AG04450 (cell line): Measurements from ENCODE around the gene ARHGAP18. TPM values are rescaled to one million over a fixed set of nuclear protein-coding genes. Genes with fewer than 3 reads are reported as not detected.

Source experiments
- CTCF ChIA-PET: fragments of 300-600, 350-600 bp; formaldehyde crosslinking; extraction: SDS; loops from one replicate; lab custom pipeline; 2022; ENCODE audit warnings: antibody characterized with exemption, inconsistent platforms; lab: Charles Lee
- POLR2A ChIA-PET: fragments of 350-600 bp; formaldehyde crosslinking; extraction: SDS; loops from one replicate; lab custom pipeline; 2021; ENCODE audit warnings: antibody characterized with exemption, inconsistent platforms; lab: Yijun Ruan, JAX
- DNase-seq: peaks from one replicate; pipeline ENCODE4 v3.0.0-alpha.2; 2011; ENCODE audit warnings: low read depth, low spot score
- H3K27ac ChIP-seq: one replicate; pipeline ENCODE4 v1.5.1; 2012; ENCODE audit warnings: low read depth, low read length, control low read depth
- H3K27me3 ChIP-seq: one replicate; pipeline ENCODE4 v1.6.0; 2012; ENCODE audit warnings: low read length; ENCODE audit not compliant: control insufficient read depth, insufficient read depth
- H3K4me3 ChIP-seq: 2 replicates; pipeline ENCODE4 v1.5.1; 2011; ENCODE audit warnings: mild to moderate bottlenecking, low read depth, low read length, control low read depth
- H3K9me3 ChIP-seq: 2 replicates; pipeline ENCODE4 v1.5.1; 2012; ENCODE audit warnings: low read length; ENCODE audit not compliant: control insufficient read depth, insufficient read depth
- polyA plus RNA-seq: library from polyadenylated mRNA; depleted of rRNA; stranded (reverse); fragments of >200 nt; gene quantifications from 2 replicates; pipeline ENCODE4 v1.2.3, GENCODE V29; 2011
- TF ChIP-seq, protein P1 (sequence below): IDR thresholded peaks from 2 replicates; pipeline ENCODE4 v1.5.1; 2011; ENCODE audit warnings: low read depth, low read length, control low read depth, inconsistent platforms

Gene ARHGAP18
- polyA plus RNA-seq, 1 experiment, result 13.9 TPM

DNA sequence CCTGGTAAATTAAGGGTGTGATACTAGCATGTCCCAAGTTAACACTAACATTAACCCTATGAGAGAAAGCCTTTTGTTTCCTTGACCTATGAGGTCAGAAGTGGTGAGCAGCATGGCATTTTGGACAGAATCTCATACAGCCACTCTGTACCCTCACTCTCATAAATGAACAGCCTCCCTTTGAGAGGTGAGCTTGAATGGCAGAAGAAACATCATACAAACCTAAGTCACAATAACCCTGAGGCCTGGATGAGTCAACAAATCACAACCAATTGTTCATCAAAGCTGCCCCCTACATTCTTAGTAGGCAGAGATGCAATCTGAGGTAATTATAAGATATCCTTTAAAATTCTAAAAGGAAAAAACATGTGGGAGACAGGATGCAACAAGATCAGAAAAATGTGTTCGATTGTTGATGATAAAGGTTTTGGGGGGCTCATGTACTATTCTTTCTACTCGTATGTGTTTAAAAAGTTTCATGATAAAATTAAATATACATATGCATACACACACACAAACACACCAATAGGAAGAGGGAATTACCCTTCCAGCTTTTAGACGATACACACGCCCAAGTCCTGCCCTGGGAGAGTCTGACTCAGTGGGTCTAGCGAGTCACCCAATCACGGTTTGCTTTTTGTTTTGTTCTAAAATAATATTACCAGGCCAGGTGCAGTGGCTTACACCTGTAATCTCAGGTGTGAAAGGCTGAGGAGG, 117.3 kb downstream of the ARHGAP18 start:
- Histone ChIP-seq H3K4me3 (no peak overlapping the region), H3K9me3 (no peaks in the 10 kb centered on the region), H3K27me3 (no peaks in the 10 kb centered on the region), H3K27ac (no peak overlapping the region)
- DNase-seq, result no peak
- ChIA-PET CTCF (interaction anchor here (2.6 kb wide), 1 partner anchor 183 kb away, joined by 10 read pairs; no protein-coding TSS in a partner anchor), POLR2A (no interaction called here)
- TF ChIP-seq, protein P1, sequence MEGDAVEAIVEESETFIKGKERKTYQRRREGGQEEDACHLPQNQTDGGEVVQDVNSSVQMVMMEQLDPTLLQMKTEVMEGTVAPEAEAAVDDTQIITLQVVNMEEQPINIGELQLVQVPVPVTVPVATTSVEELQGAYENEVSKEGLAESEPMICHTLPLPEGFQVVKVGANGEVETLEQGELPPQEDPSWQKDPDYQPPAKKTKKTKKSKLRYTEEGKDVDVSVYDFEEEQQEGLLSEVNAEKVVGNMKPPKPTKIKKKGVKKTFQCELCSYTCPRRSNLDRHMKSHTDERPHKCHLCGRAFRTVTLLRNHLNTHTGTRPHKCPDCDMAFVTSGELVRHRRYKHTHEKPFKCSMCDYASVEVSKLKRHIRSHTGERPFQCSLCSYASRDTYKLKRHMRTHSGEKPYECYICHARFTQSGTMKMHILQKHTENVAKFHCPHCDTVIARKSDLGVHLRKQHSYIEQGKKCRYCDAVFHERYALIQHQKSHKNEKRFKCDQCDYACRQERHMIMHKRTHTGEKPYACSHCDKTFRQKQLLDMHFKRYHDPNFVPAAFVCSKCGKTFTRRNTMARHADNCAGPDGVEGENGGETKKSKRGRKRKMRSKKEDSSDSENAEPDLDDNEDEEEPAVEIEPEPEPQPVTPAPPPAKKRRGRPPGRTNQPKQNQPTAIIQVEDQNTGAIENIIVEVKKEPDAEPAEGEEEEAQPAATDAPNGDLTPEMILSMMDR, result no peak

DNA sequence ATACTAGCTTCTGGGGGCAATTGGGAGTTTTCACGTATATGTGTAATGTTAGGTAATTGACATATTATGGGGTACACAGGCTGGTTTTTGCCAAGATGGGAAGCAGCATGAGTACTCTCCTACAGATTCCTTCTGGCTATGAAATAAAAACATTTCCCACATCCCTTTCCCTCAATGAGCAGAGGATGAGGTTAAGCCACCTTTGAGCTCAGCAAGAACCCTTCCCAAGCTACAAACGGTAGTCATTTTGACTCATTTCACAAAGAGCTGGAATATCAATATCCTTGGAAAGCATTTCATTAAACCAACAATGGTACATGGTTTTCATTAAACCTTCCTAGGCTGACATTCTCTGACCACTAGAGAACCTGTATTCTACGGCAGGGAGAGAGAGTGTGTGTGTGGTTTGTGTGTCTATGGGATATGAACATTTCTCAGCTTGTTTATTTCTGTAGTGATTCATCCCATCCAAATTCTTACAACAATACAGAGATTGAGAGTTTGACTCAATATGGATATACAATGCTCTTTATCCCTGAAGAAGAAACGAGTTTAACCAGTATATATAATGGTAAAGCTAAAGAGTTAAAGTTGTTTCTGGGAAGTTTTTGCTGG, 119.5 kb downstream of the ARHGAP18 start:
- H3K27ac ChIP-seq, result no peak overlapping the region

DNA sequence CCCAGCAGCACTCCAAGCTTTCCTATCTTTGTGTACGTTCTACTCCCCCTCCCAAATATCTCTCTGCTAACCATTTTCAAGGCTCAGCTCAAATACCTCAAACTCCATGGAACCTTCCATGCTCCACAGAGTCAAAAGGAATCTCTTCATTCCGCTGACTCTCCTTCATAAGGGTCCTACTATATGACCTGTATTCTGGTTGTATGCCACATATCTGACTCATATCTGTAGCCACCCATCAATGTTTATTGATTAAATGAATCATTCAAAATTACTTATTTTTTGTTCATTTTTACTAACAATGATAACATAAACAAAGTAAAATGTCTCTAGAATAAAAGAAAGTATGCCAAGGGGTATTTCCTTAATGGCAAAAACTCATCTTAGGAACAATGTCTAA, 123.2 kb downstream of the ARHGAP18 start:
- no peak for DNase-seq
- Histone ChIP-seq H3K27me3 (no peaks in the 10 kb centered on the region), H3K9me3 (no peaks in the 10 kb centered on the region), H3K4me3 (no peak overlapping the region), H3K27ac (peak overlapping the region; percentile 47)
- CTCF ChIA-PET, result interaction anchor here (1.5 kb wide), 1 partner anchor 11 kb away, joined by 8 read pairs; no protein-coding TSS in a partner anchor
- TF ChIP-seq, protein P1, result no peak
- POLR2A ChIA-PET, result no interaction called here

More for the DNA sequence above, 119.5 kb downstream of the ARHGAP18 start:
- DNase-seq, result peak; percentile 90
- CTCF ChIA-PET, result interaction anchor here (0.7 to 3.1 kb wide), 6 partner anchors 8 to 431 kb away, joined by 3 to 14 read pairs (median 6); no protein-coding TSS in a partner anchor
- POLR2A ChIA-PET, result interaction anchor here (0.6 to 1.0 kb wide), 2 partner anchors 89 to 100 kb away, joined by 3 read pairs; no protein-coding TSS in a partner anchor
- TF ChIP-seq, protein P1, result no peak; the same call in 1 of the 2 replicates
- H3K9me3 ChIP-seq, result no peaks in the 10 kb centered on the region
- no peaks in the 10 kb centered on the region for H3K27me3 ChIP-seq
- no peak overlapping the region for H3K4me3 ChIP-seq

DNA sequence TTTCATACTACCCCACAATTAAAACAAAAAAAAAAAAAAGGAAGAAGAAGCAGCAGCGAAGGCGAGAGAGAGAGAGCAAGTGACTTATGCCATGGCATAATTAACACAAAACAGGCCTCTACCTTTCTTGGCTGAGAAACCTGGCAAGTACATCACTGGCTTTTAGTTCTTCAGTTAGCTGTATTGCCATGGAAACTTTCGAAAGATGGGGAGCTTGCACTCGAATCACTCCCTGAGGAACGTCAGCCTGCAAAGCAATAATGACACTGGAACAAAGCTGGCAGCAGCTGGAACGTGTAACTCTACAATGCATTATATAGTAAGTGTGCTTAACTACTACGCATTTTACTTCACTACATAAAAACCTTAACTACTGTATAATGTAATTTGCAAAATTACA, 126.1 kb downstream of the ARHGAP18 start:
- H3K9me3 ChIP-seq, result no peaks in the 10 kb centered on the region
- H3K4me3 ChIP-seq, result no peak overlapping the region
- H3K27me3 ChIP-seq, result no peaks in the 10 kb centered on the region
- H3K27ac ChIP-seq, result no peak overlapping the region
- TF ChIP-seq, protein P1, result no peak
- ChIA-PET CTCF (interaction anchor here (0.7 to 1.0 kb wide), 3 partner anchors 9 to 213 kb away, joined by 3 read pairs; no protein-coding TSS in a partner anchor), POLR2A (no interaction called here)
- no peak for DNase-seq

DNA sequence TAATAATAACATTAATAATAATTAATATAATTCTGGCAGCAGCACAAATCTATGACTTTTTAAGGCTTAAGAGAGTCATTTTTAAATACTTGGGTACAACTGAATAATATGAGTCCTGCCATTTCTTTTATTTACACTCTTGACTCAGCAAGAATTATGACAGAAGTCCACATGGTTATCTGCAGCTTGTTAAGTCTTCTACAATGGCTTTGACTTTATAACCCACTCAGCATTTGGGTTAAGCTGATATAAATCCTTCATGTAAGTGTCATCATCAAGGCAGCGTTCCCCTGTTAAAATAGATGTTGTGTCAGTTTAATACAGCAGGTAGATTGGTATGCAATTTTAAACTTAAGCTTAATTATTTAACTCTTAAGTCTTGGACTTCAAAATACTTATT, 131.7 kb downstream of the ARHGAP18 start:
- Histone ChIP-seq H3K27ac (no peak overlapping the region), H3K4me3 (no peak overlapping the region), H3K9me3 (no peaks in the 10 kb centered on the region), H3K27me3 (no peaks in the 10 kb centered on the region)
- no peak for DNase-seq
- ChIA-PET POLR2A (interaction anchor here (1.2 kb wide), 1 partner anchor 66 kb away, joined by 3 read pairs; no protein-coding TSS in a partner anchor), CTCF (interaction anchor here (1.2 to 2.0 kb wide), 3 partner anchors 20 to 166 kb away, joined by 4 to 12 read pairs (median 6); no protein-coding TSS in a partner anchor)
- TF ChIP-seq, protein P1, result no peak
